ENCODE data around the gene PCP4.

The PCP4 gene

DNA sequence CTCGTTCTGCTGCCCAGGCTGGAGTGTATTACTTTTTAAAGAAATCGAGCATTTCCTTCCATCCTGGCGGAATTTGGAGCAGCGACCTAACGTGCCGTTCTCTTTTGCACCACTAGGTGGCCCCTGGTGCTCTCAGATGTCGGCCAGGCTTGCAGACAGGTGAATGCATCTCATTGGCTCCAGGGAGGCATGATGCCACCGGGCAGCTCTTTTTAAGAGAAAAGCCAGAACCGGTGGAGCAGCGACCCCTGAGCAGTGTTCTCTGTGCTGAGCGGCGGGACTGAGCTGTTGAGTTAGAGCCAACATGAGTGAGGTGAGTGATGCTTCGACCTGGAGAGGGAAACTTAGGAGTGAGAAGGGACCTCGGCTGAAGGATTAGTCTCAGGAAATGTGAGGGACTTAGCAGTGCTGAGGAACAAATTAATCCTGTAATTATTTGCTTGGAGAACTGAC lies at the start of gene PCP4:
PCP4 (plus strand) TSS at position 241 of the 453 bp plus-strand sequence; CDS start at position 305, 64 bp downstream.
- no peak for DNase-seq (ENCODE audit: low read depth)

DNA sequence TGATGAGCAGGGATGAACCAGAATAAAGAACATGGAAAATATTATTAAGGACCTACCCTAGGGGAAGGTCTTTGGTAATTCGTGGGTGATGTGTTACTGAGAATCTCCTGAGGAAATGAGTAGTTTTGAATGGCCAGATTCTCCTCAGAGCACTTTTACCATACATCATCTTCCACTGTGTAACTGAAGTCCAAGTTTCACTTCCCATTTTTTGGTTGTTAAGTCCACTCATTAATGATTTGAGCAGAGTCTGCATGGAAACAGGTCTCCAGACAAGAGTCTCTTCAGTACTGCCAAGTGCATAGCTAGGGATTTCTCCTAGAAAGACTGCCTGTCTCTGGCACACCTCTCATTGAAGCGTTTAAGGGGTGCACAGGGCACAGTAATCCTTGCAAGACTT lies 48.7 kb upstream of the PCP4 start:
- DNase-seq (ENCODE audit: low read depth) = no peak

DNA sequence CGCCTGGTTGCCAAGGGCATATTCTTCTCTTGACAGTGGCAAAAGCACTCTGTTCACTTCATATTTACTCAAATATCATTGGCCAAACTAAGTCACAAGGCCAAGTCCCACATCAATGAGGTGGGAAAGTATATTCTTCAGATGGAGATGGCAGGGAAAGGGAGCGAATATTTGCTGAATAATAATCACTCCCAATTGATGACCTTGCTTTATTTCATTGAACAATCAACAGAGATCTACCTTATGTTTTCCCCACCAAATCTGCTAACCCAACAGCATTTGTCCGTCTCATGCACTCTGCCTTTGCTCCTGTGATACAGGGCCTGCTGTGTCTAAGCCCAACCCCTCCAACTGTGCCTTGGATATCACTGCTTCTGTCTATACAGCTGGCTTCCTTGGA lies 45.2 kb upstream of the PCP4 start:
- no peak for DNase-seq (ENCODE audit: low read depth)

DNA sequence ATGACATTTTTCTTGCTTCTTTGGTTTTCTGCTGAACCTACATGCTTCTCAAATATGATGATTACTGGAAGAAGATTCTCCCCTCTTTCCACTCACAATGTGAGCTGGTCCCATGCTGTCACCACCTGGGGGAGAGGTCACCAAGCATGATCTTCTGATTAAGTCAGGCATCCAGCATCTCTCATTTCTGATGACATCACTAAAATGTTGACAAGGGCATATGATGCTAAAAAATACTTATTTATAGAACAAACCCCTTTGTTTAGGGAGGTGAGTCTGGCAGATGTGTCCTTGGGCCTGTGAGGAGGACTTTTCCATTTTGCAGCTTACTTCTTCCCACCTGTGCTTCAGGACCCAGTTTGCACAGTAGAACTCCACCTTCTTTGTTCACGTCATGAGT lies 42.0 kb upstream of the PCP4 start:
- DNase-seq (ENCODE audit: low read depth) = no peak

DNA sequence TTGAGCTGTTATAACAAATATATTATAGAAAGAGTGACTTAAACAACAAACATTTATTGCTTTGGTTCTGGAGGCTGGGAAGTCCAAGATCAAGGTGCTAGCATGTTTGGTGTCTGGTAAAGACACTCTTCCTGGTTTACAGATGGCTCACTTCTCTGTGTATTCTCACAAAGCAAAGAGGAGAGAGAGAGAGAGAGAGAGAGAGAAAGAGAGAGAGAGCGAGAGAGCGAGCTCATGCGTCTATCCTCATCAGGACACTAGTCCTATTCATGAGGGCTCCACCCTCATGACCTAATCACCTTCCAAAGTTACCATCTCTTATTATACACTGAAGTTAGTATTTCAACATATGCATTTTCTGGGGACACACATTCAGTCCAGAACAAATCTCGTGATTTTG lies 32.7 kb upstream of the PCP4 start:
- no peak for DNase-seq (ENCODE audit: low read depth)

DNA sequence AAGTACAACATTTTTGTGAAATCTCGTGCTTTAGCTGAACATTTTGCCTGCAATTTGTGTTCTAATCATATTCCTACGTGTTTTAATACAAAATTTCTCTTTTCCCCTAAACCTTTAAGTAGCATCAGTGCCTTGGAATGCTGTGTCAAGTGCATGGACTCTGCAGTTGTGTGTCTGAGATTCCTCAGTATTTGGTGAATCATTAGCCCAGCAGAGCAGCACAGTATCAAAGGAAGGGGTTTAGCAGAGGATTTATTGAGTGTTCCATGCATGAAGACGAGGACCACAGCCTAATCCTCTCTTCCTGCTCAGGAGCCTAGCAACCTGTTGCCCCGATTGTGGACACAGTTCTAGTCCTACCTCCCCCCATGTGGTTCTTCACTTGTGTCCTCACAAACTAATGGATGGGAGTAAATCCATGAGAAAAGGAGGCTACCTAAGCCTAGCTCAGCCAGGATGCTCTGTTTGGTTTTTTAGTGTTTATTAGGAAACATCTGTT lies 29.3 kb upstream of the PCP4 start:
- no peak for DNase-seq (ENCODE audit: low read depth)

DNA sequence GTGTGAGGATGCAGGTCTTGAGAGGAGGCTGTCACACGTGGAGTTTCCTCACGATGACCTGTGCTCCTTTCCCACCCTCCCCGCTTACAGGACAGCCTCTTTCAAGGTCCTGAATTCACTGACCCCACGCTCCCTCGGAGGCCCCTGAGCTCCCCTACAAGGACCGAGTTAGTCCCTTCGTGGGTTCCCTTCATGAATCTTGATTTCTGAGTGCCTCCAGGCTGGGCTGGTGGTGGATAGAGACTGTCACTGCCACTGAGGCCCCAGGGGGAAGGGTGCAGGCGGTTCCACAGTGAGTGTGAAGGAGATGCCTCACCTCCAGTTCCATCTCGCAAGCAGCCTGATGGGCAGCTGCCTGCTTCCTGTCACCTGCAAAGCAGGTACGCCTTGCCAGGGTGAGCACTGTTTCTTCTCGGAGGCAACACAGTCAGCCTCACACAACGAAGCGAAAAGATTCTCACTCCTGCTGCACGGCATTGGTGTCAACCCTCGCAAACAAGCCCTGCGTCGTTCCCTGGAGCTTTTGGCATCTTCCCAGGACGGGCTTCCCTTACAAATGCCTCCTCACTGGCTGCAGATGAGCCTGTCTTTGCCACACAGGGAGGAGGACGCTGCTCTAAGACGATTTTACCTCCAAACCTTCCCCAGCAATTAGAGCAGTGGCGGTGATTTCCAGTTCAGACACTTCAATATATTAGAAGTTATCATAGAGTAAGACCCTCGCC lies 26.7 kb upstream of the PCP4 start:
- DNase-seq (ENCODE audit: low read depth) = no peak

DNA sequence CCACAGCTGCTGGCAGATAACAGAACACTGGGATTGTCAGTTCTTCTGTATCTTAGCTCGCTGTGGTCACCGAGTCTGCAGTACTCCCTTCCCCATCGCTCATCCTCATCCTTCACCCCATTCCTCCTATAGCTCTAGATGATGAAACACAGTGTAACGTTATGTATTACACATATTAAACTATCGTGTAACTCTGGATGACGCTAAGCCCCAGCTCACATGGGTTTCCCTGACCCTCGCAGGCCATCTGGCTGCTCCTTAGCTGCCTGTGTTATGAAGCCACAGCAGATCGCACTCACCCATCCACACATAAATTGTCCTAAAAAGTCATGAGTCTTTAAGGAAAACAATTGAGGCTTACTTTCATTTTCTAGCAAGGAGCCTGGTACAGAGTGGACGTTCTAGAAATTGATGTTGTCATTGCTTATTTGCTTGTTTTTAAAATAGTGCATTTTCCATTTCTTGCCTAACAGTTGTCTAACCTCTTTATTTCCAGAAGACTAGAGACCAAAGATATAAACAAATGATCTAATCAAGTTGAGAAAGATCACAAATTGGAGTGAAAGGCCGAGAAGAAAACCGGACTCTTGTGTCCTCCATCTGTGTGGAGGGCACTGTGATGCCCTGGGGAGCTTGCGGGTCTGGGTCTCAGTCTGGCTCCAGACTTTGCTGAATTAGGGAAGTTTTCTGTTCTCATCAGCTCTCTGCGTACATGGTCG lies 24.3 kb upstream of the PCP4 start:
- no peak for DNase-seq (ENCODE audit: low read depth)

DNA sequence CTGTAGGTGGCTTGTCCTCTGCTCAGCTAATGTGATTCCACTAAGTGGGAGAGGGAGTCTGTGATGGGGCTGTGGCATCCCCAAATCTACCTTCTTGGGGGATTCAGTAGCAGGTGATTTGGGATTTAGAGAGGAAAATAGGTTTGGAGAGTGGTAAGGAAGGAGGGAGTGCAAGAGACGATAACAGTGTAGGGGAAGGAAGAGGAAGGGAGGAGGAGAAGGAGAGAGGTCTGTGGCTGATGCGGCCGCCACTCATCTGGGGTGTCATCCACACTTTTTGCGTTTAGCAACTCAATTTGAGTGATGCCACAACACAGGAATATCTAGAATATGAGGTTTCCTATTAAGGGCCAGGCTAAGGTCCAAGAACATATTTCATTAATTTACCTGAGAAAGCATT lies 23.8 kb upstream of the PCP4 start:
- DNase-seq (ENCODE audit: low read depth) = no peak

DNA sequence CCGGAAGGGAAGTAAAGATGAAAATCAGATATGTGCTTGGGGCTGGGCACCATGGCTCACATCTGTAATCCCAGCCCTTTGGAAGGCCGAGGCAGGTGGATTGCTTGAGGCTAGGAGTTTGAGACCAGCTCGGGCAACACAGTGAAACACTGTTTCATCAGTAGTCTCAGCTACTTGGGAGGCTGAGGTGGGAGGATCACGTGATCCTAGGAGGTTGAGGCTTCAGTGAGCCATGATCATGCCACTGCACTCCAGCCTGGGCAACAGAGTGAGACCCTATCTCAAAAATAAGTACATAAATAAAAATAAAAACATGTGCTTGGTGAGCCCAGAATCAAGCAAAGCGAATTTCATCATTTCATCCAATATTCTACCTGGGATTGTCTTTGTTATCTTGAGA lies 23.3 kb upstream of the PCP4 start:
- DNase-seq (ENCODE audit: low read depth) = no peak

DNA sequence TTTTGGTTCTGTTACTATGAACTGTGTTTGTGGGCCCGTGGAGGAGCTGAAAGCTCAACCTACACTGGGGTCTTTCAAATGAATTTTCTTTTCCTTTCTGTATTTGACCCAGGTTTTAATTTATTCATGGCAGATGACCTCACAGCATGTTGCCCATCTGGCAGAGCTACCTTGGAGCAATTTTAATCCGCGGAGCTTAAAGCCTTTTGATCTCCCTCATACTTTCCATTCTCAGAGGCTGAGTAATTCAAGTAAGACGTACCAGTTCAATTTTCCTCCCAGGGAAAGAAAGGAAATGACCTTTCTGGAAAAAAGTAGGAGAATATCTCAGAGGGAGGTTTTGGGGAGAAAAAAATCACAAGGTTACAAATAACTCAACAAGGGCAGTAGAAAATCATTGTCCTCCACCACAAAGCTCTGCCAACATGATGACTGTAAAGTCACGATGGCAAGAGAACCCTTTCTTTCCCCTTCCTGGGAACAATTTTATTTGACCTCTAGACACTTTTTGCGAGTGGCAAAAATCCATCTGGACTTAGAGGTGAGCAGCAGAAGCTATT lies 21.6 kb upstream of the PCP4 start:
- no peak for DNase-seq (ENCODE audit: low read depth)

DNA sequence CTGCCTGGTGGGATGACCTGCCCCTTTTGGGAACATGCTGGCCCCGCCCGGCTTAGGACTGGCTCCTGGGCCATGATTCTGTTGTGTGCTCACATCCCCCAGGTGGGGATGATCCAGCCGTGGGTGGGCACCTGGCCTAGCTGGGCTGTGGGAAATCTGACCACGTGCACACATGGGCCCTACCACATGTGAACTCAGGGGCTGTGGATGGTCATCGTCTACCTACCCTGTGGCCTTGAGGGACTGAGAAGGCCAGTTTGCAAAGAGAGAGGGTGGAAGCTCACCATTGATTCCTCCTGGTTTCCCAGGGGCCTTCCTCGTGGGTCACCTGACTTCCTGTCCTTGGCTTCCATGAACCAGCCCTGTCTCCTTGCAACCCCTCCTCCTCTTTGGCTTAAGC lies 19.4 kb upstream of the PCP4 start:
- DNase-seq (ENCODE audit: low read depth) = no peak

DNA sequence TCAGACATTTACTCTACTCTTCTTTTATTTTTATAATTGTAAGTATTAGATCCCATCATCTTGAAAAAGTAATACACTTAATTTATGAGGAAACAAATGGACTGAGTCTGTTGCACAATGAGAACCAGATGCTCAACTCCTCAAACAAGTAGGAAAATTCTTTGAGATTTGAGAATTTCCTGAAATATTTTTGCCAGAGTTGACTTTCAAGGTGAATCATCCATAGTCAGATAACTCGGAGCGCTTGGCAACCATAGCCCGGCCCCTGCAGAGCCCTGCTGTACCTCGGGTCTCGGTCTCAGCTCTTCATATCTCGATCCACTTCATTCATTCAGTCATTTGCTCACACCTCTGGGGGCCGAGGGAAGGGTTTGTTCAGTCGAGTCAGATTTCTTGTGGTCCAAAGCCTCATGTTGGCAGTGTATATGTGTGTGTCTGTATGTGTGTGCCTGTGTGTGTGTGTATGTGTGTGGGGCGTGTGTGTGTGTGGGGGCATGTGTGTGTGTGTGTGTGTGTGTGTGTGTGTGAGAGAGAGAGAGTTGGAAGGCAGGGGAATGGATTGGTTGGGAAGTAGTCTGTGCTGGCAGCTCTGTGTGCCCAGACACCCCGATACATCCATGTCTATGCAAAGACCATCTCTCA lies 18.1 kb upstream of the PCP4 start:
- DNase-seq (ENCODE audit: low read depth) = no peak

DNA sequence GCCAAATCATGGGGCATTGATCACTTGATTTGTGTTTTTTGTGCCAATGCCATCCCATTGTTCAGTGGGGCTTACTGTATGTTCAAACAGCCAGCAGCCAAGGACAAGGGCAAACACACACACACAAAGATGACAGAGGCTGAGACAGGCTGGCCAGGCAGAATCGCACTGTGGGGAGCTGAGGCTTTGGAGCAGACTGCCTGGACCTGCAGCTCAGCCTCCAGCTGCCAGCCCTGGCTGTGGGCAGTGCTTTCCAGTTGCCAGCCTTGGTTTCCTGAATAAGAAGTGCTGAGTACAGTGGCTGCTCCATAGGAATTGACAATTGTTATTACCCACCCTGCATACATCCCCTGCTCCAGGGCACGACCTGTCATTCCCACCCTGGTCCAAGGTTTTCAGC lies 16.9 kb upstream of the PCP4 start:
- no peak for DNase-seq (ENCODE audit: low read depth)

DNA sequence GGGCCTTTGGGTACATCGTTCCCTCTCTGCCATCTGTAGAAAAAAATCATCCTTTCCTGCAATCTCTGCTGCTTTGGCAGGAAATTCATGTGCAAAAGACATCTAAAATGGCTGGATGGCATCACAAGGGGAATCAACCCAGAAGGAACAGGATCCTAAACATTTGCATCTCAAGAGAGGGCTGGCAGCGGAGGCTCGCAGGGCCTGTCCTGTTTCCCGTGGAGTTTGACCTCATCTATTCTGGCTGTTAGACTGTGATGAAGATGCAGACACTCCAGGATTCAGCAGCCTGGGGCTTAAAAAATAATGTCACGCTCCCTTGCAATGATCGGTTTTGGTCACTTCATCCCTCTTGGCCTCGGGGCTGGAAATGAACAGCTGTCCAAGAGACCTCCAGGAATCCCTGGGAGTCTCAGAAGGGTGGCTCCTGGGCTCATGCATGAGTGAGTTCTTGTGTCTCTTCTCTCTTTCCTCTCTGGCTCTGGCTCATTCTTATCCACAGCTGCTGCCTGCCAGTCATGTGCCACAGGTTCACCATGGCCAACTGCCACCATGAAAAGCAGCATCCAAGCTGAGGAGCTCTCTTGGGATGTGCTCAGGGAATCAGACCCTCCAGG lies 16.1 kb upstream of the PCP4 start:
- DNase-seq (ENCODE audit: low read depth) = no peak

DNA sequence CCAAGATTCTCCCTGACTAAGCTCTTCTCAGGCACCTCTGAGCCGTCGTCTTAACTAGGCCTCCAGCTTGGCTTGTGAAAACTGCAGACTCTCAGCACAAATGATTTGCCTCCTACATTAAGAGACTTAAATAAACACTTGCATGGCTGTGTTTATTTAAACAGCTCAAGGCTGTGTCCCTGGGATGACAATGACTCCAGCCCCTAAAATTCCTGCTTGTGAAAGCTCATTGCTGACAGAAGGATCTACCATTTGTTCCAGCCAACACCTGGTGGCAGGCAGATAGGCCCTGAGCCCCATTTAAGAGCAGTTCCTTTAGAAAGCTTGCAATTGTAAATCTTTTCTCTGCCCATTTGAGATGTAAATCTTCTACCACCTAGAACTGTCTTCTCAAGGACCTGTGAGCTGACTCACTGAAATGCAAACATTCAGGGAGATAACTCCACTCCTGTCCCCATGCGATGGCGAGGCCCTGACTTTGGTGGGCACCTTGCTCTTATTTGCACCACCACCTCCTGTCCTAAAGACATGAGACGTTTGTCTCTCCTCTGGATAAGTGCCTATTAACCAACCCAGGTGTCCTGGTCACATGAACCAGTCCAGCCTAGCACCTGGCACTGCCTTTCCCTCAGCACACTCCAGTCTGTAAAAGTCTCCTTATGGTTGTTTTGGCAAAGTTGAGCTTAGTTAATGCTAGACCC lies 15.1 kb upstream of the PCP4 start:
- no peak for DNase-seq (ENCODE audit: low read depth)

DNA sequence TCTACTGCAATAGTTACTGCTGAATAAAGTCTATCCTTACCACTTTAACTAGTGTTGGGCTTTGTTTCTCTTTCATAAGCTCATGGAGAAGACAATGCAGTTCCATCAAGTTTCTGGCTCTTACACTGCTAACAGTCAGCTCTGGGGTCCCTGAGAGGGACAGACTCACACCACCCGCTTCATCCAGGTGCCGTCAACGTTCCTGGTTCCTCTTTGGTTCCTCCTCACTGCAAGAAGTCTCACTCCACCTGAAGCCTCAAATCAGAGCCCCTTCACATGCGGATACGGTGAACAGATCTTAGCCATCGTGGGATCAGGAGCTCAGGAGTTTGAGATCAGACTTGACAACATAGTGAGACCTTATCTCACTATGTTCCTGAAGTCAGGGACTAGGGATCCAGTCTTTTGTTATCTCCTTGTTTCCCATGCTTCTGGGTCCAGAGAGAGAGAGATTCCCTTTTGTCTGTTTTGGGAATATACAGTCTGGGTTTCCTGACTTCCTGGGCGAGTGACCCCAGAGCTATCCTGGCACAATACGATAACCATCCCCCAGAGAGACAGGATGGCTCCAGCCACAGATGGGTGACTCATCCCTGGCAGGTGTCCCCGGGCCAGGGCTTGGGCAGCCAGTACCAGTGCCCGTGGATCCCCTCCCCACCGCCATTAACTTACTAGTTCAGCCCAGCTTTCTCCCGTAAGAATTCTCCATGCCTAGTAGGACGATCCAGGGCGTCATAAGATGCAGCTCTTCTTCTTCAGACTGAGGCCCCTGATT lies 14.3 kb upstream of the PCP4 start:
- no peak for DNase-seq (ENCODE audit: low read depth)

DNA sequence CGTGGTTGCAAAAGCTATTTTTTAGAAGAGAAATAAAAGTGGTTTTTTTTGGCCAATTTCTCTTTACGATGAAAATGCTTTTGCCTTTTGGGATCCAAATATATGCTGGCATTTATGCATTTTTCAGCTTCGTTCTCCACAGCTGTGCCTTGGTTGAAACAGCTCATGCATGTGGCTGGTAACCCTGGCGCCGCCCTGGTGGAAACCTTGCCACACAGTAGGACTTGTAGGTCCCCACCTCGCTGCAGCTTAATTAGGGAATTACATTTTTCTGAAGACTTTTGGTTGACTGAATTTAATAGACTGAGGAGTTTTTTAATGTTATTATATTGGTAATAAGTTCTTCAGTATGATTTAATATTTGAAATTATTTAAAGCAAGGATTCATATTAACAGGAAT lies 12.7 kb upstream of the PCP4 start:
- no peak for DNase-seq (ENCODE audit: low read depth)

DNA sequence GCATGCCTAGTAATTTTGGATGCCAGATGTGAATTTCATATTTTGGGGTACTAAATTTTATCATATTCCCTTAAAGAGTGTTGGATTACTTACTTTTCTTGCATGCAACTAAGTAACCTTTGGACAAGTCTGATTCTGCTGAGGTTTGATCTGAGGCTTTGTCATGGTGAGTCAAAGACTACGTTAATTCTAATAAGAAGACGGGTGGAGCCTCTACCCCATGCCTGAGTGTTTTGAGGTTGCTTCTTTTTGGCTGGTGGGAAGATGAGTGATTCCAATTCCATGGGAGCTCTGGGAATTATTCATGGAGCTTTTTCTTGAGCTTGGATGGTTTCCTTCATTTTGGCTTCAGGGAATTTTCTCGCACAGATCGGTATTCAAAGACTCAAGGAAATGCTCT lies 11.6 kb upstream of the PCP4 start:
- no peak for DNase-seq (ENCODE audit: low read depth)

DNA sequence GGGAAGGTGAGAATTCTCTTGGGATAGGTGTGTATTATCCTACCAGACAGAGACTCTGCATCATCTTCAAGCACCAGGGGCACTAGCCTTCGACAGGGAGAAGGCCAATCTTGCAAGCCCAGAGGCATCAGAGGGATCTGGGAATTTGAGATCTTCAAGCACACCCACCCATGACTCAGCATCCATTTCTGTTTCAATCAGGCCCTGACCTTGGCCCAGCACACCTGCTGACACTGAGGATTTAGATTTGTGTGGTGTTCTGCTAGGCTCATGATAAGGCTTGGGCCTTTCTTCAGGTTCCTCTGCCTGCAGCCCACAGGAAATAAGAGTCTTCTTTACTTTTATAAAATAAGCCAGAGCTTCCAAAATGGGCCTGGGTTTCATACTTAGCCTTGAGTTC lies 6.6 kb upstream of the PCP4 start:
- no peak for DNase-seq (ENCODE audit: low read depth)

DNA sequence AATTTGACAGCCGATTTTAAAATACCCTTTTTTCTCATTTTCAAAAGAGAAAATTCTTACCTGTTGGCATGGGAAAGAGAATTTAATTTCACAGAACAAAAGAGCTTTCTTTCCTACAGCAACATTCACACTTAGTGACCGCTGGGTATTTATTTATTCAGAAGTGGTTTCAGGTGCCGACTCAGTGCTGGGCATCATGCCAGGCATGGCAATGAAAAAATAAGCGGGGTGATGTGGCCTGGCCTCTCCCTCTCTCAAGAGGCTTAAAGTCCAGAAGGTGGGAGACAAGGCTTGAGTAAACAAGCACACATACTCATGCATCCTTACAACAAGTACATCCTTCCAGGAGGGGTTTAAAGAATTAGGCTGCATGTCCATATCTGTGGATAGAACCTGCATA lies 4.1 kb upstream of the PCP4 start:
- no peak for DNase-seq (ENCODE audit: low read depth)

Measured in GM04503 (cell line).